GM21619 (cell line): Measurements from ENCODE around the gene BDP1.
A peak's percentile ranks its signal among the peaks of the same experiment; 100 is the strongest.
"Not testable (repeated sequence)": the region's sequence is repeated elsewhere in the genome, so short reads cannot be mapped to it uniquely, and the experiment has no call there.

Experiments
- ATAC-seq: cut with Tn5 transposase; IDR thresholded peaks from one replicate; pipeline ENCODE4 v1.9.1; 2021; ENCODE audit not compliant: unreplicated experiment

BDP1 gene

GRCh38 chr5:71461360-71461759 is 5.9 kb downstream of the BDP1 start:
- ATAC-seq, result no peak

DNA sequence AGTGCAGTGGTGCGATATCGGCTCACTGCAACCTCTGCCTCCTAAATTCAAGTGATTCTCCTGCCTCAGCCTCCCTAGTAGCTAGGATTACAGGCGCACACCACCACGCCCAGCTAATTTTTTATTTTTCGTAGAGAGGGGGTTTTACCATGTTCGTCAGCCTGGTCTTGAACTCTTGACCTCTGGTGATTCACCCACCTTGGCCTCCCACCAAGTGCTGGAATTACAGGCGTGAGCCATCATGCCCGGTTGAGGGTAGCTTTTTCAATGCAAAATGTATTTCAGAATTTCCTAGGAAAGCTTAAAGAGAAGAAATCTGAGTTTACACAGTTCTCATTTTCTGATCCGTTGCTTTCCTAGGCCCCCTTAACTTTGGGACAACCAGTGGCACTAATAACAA is 15.7 kb downstream of the BDP1 start:
- no peak for ATAC-seq

DNA sequence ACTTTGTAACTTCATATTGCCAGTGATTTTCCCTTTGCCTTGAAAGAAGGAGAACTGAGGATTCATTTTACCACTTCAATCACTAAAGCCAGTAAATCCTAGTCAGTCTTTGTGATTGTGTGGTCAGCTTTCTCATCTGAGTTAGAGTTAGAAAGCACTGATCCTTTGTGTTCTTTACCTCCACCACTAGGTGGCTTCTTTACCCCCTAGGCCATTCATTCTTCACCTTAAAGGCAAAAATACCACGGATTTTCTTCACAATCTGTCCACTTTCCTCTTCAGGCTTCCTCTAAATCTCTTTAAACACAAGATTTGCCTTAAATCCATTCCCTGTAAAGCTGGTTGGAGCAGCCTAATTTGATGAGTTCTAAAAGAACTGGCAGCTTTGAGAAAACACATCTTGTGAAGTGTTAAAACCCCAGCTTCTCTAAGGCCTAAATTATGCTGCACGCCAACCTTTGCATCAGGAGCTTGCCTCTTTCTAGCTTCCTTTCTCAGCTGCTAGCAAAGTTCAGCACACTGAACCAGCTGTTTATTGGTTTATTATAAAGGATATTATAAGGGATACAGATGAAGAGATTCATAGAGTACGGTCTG is 20.4 kb downstream of the BDP1 start:
- ATAC-seq, result no peak

GRCh38 chr5:71481441-71481840 is 26.0 kb downstream of the BDP1 start:
- no peak for ATAC-seq

DNA sequence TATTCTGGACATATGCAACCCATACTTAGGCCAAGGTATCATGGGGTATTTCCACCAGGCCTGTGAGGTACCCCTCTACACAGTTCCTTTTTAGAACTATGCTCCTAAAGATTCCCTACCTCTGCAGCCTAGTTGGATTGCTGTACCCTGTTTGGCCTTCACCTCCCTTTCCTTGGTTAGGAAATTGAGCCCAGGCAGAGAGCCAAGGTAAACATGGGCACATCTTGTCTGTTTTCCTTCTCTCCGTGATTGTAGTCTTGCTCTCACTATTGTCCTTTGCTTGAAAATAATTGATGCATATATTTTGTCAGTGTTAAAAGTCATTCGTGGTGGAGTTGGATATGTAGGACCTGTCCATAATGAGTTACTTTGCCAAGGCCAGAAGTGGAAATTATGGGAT is 26.7 kb downstream of the BDP1 start:
- ATAC-seq, result no peak

DNA sequence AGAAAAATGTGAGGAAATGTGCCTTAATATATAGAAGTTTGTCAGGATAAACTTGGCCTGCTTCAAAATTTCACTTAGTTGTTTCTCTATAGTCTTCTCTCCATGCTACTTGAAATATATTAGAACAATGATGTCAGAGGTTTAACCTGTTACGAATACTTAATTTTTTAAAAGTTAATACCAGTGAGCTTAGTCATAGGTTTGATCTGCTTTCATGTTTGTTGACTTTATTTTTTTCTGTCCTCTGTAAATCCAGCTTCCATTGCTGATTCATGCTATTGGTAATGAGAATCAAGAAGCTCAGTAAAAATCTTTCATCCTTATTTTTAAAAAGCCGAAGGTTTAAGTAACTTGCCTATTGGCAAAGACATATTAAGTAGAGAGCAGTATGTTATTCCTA is 27.9 kb downstream of the BDP1 start:
- no peak for ATAC-seq

GRCh38 chr5:71492817-71493615 is 37.6 kb downstream of the BDP1 start:
- no peak for ATAC-seq

DNA sequence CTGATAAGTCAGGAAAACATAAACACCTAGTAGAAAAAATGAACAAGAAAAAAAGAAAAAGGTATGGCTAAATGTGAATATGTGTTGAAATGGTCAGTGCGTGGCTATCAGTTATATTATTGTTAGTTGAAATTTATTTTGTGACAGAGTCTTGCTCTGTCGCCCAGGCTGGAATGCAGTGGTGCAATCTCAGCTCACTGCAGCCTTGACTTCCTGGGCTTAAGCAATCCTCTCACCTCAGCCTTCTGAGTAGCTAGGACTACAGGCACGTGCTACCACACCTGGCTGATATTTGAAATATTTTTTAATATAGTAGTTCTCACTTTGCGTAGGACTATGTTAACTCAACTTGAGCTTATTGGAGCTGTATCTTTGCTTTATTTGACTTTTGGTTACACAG is 38.8 kb downstream of the BDP1 start:
- not testable (repeated sequence) for ATAC-seq

DNA sequence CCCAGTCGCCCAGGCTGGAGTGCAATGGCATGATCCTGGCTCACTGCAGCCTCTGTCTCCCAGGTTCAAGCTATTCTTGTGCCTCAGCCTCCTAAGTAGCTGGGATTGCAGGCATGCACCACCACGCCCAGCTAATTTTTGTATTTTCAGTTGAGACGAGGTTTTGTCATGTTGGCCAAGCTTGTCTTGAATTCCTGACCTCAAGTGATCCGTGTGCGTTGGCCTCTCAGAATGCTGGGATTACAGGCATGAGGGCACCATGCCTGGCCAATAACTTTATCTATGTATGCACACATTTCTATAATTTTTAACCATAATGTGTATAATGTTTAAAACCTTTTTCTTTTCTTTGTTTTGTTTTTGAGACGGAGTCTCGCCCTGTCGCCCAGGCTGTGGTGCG is 43.3 kb downstream of the BDP1 start:
- not testable (repeated sequence) for ATAC-seq

GRCh38 chr5:71503536-71503935 is 48.1 kb downstream of the BDP1 start:
- no peak for ATAC-seq

- ATAC-seq, result no peak
Observed at GRCh38 chr5:71522151-71522550, 66.7 kb downstream of the BDP1 start.

DNA sequence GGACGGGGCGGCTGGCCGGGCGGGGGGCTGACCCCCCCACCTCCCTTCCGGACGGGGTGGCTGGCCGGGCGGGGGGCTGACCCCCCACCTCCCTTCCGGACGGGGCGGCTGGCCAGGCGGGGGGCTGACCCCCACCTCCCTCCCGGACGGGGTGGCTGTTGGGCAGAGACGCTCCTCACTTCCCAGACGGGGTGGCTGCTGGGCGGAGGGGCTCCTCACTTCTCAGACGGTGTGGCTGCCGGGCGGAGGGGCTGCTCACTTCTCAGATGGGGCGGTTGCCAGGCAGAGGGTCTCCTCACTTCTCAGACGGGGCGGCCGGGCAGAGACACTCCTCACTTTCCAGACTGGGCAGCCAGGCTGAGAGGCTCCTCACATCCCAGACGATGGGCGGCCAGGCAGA is 70.2 kb downstream of the BDP1 start:
- not testable (repeated sequence) for ATAC-seq

- ATAC-seq, result no peak
Observed at GRCh38 chr5:71528206-71528605, 72.8 kb downstream of the BDP1 start.

DNA sequence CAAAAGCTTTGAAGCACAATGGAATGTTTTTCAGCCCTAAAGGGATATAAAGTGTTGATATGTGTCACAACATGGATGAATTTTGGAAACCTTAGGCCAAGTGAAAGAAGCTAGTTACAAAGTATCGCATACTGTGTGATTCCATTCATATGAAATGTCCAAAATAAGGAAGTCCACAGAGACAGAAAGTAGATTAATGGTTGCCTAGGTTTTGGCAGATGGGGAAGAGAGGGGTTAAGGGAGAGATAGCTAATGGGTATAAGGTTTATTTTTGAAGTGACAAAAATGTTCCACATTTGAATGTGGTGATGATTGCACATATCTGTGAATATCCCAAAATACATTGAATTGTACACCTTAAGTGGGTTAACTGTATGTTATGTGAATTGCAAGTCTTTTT is 74.2 kb downstream of the BDP1 start:
- ATAC-seq, result no peak

DNA sequence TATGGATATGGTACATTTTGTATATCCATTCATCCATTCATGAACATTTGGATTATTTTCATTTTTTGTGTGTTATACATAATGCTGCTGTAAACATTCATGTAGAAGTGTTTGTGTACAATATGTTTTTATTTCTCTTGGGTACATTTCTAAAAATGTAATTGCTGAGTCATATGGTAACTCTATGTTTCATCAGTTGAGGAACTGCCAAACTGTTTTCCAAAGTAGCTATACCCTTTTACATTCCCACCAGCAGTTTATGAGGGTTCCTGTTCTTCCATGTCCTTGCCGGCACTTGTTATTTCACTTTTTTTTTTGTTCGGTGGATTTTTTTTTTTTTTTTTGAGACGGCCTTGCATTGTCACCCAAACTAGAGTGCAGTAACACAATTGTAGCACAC is 77.7 kb downstream of the BDP1 start:
- ATAC-seq, result no peak

DNA sequence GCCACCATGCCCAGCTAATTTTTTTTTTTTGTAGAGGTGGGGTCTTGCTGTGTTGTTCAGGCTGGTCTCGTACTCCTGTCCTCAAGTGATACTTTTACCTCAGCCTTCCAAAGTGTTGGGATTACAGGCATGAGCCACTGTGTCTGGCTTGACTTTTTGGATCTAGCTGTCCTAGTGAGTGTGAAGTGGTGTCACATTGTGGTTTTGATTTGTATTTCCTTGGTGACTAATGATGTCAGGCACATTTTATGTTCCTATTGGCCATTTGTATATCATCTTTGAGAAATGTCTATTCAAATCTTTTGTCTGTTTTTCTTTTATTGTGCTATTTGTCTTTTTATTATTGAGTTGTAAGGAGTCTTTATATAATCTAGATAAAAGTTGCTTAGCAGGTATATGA is 78.2 kb downstream of the BDP1 start:
- ATAC-seq, result peak; percentile 50

GRCh38 chr5:71537687-71538086 is 82.2 kb downstream of the BDP1 start:
- no peak for ATAC-seq

DNA sequence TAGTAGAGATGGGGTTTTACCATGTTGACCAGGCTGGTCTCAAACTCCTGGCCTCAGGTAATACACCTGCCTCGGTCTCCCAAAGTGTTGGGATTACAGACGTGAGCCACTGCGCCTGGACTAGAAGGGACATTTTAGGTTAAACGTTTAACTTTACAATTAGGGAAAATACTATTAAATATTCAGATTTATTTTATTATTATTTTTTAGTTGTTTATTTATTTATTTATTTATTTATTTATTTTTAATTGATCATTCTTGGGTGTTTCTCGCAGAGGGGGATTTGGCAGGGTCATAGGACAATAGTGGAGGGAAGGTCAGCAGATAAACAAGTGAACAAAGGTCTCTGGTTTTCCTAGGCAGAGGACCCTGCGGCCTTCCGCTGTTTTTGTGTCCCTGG is 95.4 kb downstream of the BDP1 start:
- not testable (repeated sequence) for ATAC-seq

- ATAC-seq, result not testable (repeated sequence)
Observed at GRCh38 chr5:71551582-71551981, 96.1 kb downstream of the BDP1 start.

GRCh38 chr5:71552026-71552749 is 96.7 kb downstream of the BDP1 start:
- not testable (repeated sequence) for ATAC-seq

DNA sequence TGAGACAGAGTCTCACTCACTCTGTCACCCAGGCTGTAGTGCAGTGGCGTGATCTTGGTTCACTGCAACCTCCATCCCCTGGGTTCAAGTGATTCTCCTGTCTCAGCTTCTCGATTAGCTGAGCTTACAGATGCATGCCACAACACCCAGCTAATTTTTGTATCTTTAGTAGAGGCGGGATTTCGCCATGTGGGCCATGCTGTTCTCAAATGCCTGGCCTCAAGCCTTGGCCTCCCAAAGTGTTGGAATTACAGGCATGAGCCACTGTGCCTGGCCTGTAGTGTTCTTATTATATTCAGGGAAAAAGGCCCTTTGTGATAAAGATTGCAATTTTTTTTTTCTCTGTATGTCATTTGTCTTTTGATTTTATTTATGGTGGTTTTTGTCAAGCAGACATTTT is 107.7 kb downstream of the BDP1 start:
- ATAC-seq, result no peak

GRCh38 chr5:71564895-71565294 is 109.4 kb downstream of the BDP1 start:
- no peak for ATAC-seq
